Measurements from ENCODE around the gene HSPA12A.

HSPA12A gene

DNA sequence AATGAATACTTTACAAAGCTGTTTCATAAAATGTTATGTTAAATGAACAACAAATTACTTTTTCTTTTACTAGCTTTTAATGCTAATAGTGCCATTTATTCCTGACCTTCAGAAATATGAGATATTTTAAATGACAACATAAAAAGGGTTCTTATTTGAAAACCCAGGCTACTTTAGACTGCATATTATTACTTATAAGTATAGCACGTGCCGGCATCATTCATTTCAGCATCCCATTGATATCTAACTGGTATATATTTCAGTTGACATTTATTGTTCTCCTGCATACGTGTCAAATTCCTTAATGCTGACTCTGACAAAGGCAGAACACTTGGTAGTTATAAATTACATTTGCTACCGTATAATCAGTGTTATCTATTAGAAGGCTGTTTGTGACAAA, 86.3 kb downstream of the HSPA12A start:
- in situ Hi-C loops (cut with HindIII; ENCODE audit: low pct_unique_long_range_greater_than_20kb, low sequenced_read_pairs), result no loop called here
- DNase-seq (ENCODE audit: low read depth in 1 of 2, low spot score in 1 of 2), result no peak
- no peak for TF ChIP-seq JUND (IDR thresholded peaks at IDR 0.05; ENCODE audit: low read depth)

DNA sequence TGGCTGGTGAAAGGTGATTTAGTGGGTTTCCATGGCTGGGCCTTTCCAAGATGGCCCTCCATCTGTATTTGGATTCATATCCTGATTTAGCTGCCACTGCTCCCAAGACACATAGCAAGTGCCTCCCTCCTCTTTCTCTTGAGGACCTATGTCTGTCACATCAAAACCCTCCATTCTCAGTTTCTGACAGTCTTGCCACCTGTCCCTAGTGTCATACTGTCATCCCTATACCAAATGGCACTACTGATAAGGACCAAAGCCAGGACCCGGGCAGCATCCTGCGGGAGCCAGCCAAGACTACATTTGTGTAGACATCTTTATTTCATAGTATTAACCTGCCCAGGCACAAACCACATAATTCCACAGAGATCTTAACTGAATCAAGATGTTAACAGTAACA, 86.8 kb downstream of the HSPA12A start:
- DNase-seq (ENCODE audit: low read depth in 1 of 2, low spot score in 1 of 2), result no peak
- in situ Hi-C loops (cut with HindIII; ENCODE audit: low pct_unique_long_range_greater_than_20kb, low sequenced_read_pairs), result no loop called here
- TF ChIP-seq JUND (IDR thresholded peaks at IDR 0.05; ENCODE audit: low read depth), result no peak

- no peak for TF ChIP-seq JUND (IDR thresholded peaks at IDR 0.05; ENCODE audit: low read depth)
- in situ Hi-C loops (cut with HindIII; ENCODE audit: low pct_unique_long_range_greater_than_20kb, low sequenced_read_pairs), result no loop called here
- DNase-seq (ENCODE audit: low read depth in 1 of 2, low spot score in 1 of 2), result peak in 1 of 2 experiments; percentile 28
These were observed 87.5 kb downstream of the HSPA12A start for GRCh38 chr10:116654816-116655215.

- no peak for TF ChIP-seq JUND (IDR thresholded peaks at IDR 0.05; ENCODE audit: low read depth)
- DNase-seq (ENCODE audit: low read depth in 1 of 2, low spot score in 1 of 2), result no peak
- in situ Hi-C loops (cut with HindIII; ENCODE audit: low pct_unique_long_range_greater_than_20kb, low sequenced_read_pairs), result no loop called here
These were observed 88.5 kb downstream of the HSPA12A start for GRCh38 chr10:116653885-116654284.

DNA sequence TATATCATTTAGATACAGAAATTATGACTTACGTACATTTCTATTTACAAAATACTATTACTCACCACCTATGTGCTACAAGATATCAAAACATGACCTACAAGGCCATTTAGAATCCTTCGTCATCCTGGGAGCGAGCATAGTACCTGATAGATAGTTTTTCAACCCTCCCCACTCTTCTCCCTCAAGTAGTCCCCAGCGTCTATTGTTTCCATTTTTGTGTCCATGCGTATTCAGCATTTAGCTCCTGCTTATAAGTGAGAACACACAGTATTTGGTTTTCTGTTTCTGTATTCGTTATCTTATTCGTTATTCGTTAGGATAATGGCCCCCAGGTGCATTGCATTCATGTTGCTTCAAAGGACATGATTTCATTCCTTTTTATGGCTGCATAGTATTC, 93.5 kb downstream of the HSPA12A start:
- no peak for TF ChIP-seq JUND (IDR thresholded peaks at IDR 0.05; ENCODE audit: low read depth)
- DNase-seq (ENCODE audit: low read depth in 1 of 2, low spot score in 1 of 2), result no peak
- in situ Hi-C loops (cut with HindIII; ENCODE audit: low pct_unique_long_range_greater_than_20kb, low sequenced_read_pairs), result no loop called here

DNA sequence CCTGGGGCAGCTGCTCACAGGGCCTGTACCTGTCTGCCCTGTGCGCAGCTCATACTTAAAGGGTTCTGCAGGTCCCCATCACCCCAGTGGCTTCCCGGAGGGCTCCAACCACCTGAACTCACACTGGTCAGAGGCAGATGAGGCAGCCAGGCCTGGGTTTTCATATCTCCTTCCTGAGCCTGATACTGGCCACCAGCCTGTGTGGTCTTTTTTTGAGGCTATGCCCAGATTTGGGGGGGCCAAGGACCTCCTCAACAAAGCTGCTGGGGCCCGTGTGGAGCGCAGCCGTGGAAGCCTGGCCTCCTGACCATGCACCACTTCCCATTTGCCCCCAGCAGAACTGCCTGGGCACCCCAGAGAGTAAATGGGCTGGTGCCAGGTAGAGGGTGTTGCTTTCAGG, 95.9 kb downstream of the HSPA12A start:
- DNase-seq (ENCODE audit: low read depth in 1 of 2, low spot score in 1 of 2), result no peak
- in situ Hi-C loops (cut with HindIII; ENCODE audit: low pct_unique_long_range_greater_than_20kb, low sequenced_read_pairs), result no loop called here
- no peak for TF ChIP-seq JUND (IDR thresholded peaks at IDR 0.05; ENCODE audit: low read depth)

- no peak for TF ChIP-seq JUND (IDR thresholded peaks at IDR 0.05; ENCODE audit: low read depth)
- no peak for DNase-seq (ENCODE audit: low read depth in 1 of 2, low spot score in 1 of 2)
- in situ Hi-C loops (cut with HindIII; ENCODE audit: low pct_unique_long_range_greater_than_20kb, low sequenced_read_pairs), result no loop called here
These were observed 104.5 kb downstream of the HSPA12A start for GRCh38 chr10:116637830-116638229.

- in situ Hi-C loops (cut with HindIII; ENCODE audit: low pct_unique_long_range_greater_than_20kb, low sequenced_read_pairs), result no loop called here
- no peak for DNase-seq (ENCODE audit: low read depth in 1 of 2, low spot score in 1 of 2)
- no peak for TF ChIP-seq JUND (IDR thresholded peaks at IDR 0.05; ENCODE audit: low read depth)
These were observed 105.4 kb downstream of the HSPA12A start for GRCh38 chr10:116636976-116637375.

- in situ Hi-C loops (cut with HindIII; ENCODE audit: low pct_unique_long_range_greater_than_20kb, low sequenced_read_pairs), result no loop called here
- no peak for DNase-seq (ENCODE audit: low read depth in 1 of 2, low spot score in 1 of 2)
- no peak for TF ChIP-seq JUND (IDR thresholded peaks at IDR 0.05; ENCODE audit: low read depth)
These were observed 106.0 kb downstream of the HSPA12A start for GRCh38 chr10:116636385-116636784.

DNA sequence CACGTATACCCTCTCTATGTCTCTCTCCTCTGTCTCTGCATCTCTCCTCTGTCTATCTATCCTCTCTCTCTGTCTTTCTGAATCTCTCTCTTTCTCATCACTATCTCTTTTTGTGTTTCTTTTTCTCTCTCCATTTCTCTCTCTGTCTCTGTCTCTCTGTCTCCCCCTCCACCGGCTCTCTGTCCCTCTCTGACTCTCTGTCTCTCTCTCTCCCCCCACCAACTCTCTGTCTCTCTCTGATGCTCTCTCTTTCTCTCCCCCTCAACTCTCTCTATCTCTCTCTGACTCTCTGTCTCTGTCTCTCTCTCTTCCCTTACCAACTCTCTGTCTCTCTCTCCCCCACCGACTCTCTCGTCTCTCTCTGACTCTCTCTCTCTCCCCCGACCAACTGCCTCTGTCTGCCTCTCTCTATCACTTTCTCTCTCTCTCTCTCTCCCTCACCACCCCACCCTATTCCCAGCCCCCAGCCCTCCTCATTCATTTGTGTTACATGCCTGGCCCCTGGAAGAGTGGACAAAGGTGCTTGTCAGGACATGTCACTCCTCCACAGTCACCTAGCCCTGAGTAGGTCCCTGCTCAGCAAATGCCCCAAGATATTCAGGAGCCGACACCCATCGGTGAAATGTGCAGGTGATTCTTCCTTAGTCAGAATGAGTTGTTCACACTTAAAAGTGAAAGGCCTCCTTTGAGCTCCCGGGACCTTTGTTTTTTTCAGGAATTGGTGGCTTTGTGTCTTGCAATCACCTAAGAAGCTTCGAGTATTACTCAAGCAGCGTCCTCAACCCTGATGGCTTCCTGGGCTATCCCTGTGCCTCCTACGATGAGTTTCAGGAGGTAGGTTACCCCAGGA, 108.0 kb downstream of the HSPA12A start:
- no peak for TF ChIP-seq JUND (IDR thresholded peaks at IDR 0.05; ENCODE audit: low read depth)
- in situ Hi-C loops (cut with HindIII; ENCODE audit: low pct_unique_long_range_greater_than_20kb, low sequenced_read_pairs), result no loop called here
- no peak for DNase-seq (ENCODE audit: low read depth in 1 of 2, low spot score in 1 of 2)

GRCh38 chr10:116633216-116633600, 109.2 kb downstream of the HSPA12A start:
- TF ChIP-seq JUND (IDR thresholded peaks at IDR 0.05; ENCODE audit: low read depth), result no peak
- in situ Hi-C loops (cut with HindIII; ENCODE audit: low pct_unique_long_range_greater_than_20kb, low sequenced_read_pairs), result no loop called here
- DNase-seq (ENCODE audit: low read depth in 1 of 2, low spot score in 1 of 2), result no peak

GRCh38 chr10:116632596-116633215, 109.7 kb downstream of the HSPA12A start:
- no peak for TF ChIP-seq JUND (IDR thresholded peaks at IDR 0.05; ENCODE audit: low read depth)
- in situ Hi-C loops (cut with HindIII; ENCODE audit: low pct_unique_long_range_greater_than_20kb, low sequenced_read_pairs), result no loop called here
- no peak for DNase-seq (ENCODE audit: low read depth in 1 of 2, low spot score in 1 of 2)

- in situ Hi-C loops (cut with HindIII; ENCODE audit: low pct_unique_long_range_greater_than_20kb, low sequenced_read_pairs), result no loop called here
- no peak for DNase-seq (ENCODE audit: low read depth in 1 of 2, low spot score in 1 of 2)
- TF ChIP-seq JUND (IDR thresholded peaks at IDR 0.05; ENCODE audit: low read depth), result no peak
These were observed 110.5 kb downstream of the HSPA12A start for GRCh38 chr10:116631871-116632295.

Data from T47D (cell line).